SU-DHL-6 (cell line): Measurements from ENCODE around the gene PADI4.

Source experiments
- H2AFZ ChIP-seq: fragments of 200-600 bp; sonication (generic); 2 replicates; pipeline ENCODE4 v1.6.1; 2014; ENCODE audit warnings: low read depth, mild to moderate bottlenecking, moderate library complexity, mixed read lengths, antibody characterized with exemption, low read length; ENCODE audit not compliant: severe bottlenecking
- H3F3A ChIP-seq: fragments of 200-600 bp; shearing (Covaris generic); 2 replicates; pipeline ENCODE4 v1.6.0; 2016; ENCODE audit warnings: antibody characterized with exemption, mild to moderate bottlenecking; ENCODE audit not compliant: insufficient read depth
- H3K27ac ChIP-seq: fragments of 200-600 bp; sonication (generic); 2 replicates; pipeline ENCODE4 v1.5.1; 2016; ENCODE audit warnings: low read depth, mild to moderate bottlenecking, low read length, moderate library complexity, mixed read lengths
- H3K27me3 ChIP-seq: fragments of 200-600 bp; sonication (generic), shearing (Covaris generic); 2 replicates; pipeline ENCODE4 v1.6.0; 2014; ENCODE audit warnings: mild to moderate bottlenecking, low read length
- H3K36me3 ChIP-seq: fragments of 200-600 bp; sonication (generic); 2 replicates; pipeline ENCODE4 v1.6.1; 2014; ENCODE audit warnings: mild to moderate bottlenecking, low read length, mixed read lengths
- H3K4me2 ChIP-seq: fragments of 300-600, 200-600 bp; shearing (Covaris generic), sonication (generic); 2 replicates; pipeline ENCODE4 v1.6.0; 2014; ENCODE audit warnings: low read length, low read depth, mild to moderate bottlenecking; ENCODE audit not compliant: poor library complexity, severe bottlenecking
- H3K4me3 ChIP-seq: fragments of 200-600 bp; sonication (generic); 2 replicates; pipeline ENCODE4 v1.5.1; 2014; ENCODE audit warnings: antibody characterized with exemption, low read length, mild to moderate bottlenecking, mixed read lengths; ENCODE audit not compliant: insufficient read depth, poor library complexity, severe bottlenecking
- H3K79me2 ChIP-seq: fragments of 200-600 bp; sonication (generic); 2 replicates; pipeline ENCODE4 v1.6.1; 2014; ENCODE audit warnings: mild to moderate bottlenecking, low read length, moderate library complexity; ENCODE audit not compliant: insufficient read depth
- H3K9ac ChIP-seq: fragments of 200-600 bp; sonication (generic); 2 replicates; pipeline ENCODE4 v1.7.0; 2014; ENCODE audit warnings: mild to moderate bottlenecking, low read length
- H3K9me2 ChIP-seq: fragments of 200-600 bp; sonication (generic); replicated peaks from 2 replicates; pipeline ENCODE4 v1.6.1; 2014; ENCODE audit warnings: low read length; ENCODE audit not compliant: insufficient read depth
- H3K9me3 ChIP-seq: fragments of 200-600 bp; sonication (generic); 2 replicates; pipeline ENCODE4 v1.6.1; 2014; ENCODE audit warnings: low read length, mixed read lengths; ENCODE audit not compliant: insufficient read depth
- H4K20me1 ChIP-seq: fragments of 200-600 bp; sonication (generic); 2 replicates; pipeline ENCODE4 v1.6.1; 2014; ENCODE audit warnings: low read depth, mild to moderate bottlenecking, antibody characterized with exemption, low read length, moderate library complexity, mixed read lengths
- EZH2phosphoT487 ChIP-seq: fragments of 200-600 bp; sonication (generic), shearing (Covaris generic); conservative IDR thresholded peaks from 2 replicates; pipeline ENCODE4 v1.6.1; 2018; ENCODE audit warnings: mild to moderate bottlenecking, antibody characterized with exemption, low read length, moderate library complexity, mixed read lengths
- TF ChIP-seq, protein P1 (sequence below): fragments of 200-600 bp; sonication (generic); IDR thresholded peaks from one replicate; pipeline ENCODE4 v1.5.1; 2017; ENCODE audit warnings: antibody characterized with exemption, mild to moderate bottlenecking, low read length, moderate library complexity; ENCODE audit not compliant: insufficient read depth, poor library complexity, severe bottlenecking

Gene PADI4

DNA sequence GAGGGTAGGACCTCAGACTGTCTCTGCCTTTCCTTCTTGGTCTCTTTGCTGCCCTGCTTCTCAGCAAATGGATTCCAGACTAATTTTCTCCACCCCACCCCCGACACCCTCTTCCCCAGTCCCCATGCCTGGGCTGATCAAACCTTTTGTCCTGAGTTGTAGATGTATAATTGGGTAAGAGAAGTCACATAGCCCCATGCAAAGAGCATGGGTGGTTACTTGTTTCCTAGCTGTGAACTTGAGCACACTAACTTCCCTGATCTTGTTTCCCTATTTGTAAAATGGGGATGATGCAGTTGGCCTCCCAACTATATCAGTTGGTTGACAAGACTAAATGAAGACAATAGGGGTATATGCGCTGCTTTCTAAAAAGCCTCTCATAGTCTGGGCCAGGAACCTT lies 73.2 kb downstream of the PADI4 start:
- Histone ChIP-seq H3K9me3 (no peaks in the 10 kb centered on the region), H3K4me2 (no peak overlapping the region), H3K9me2 (no peaks in the 10 kb centered on the region), H3K4me3 (no peak overlapping the region), H3K9ac (no peak overlapping the region), H3K27me3 (no peaks in the 10 kb centered on the region; the same call in 1 of the 2 replicates), H3K36me3 (no peaks in the 10 kb centered on the region), H3K79me2 (no peaks in the 10 kb centered on the region), H3F3A (no peaks in the 10 kb centered on the region), H2AFZ (no peak overlapping the region), H4K20me1 (no peaks in the 10 kb centered on the region), H3K27ac (no peak overlapping the region)
- no peak for TF ChIP-seq EZH2phosphoT487

DNA sequence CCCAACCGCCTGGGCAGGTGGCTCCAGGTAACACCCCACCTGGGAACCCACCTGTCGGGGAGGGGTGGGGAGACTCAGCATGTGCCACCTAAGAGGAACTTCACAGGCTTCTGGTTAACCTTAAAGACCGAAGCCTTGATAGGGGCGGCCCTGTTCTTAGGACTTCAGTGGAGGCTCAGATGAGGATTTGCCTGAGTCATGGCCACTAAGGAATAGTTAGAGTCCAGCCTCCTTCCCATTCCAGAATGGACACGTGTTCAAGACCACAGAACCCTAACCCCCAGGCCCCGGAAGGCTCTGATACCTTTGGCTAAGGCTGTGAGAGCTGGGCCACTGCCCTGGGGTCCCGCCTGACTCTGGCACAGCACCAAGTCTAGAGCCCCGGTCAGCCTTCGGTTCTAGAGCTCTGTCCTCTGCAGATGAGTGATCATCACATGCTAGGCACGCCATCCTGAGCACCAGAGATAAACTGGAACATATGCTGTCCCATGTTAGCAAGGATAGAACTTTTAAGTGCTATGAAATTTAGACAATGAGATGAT lies 84.3 kb downstream of the PADI4 start:
- Histone ChIP-seq H3K27me3 (no peaks in the 10 kb centered on the region), H3K4me2 (no peak overlapping the region), H2AFZ (no peak overlapping the region), H3K9me2 (no peaks in the 10 kb centered on the region), H3F3A (no peaks in the 10 kb centered on the region), H3K79me2 (no peaks in the 10 kb centered on the region), H4K20me1 (no peaks in the 10 kb centered on the region), H3K27ac (no peak overlapping the region), H3K36me3 (no peaks in the 10 kb centered on the region), H3K9ac (no peak overlapping the region), H3K9me3 (no peaks in the 10 kb centered on the region), H3K4me3 (no peak overlapping the region)
- TF ChIP-seq, protein P1, sequence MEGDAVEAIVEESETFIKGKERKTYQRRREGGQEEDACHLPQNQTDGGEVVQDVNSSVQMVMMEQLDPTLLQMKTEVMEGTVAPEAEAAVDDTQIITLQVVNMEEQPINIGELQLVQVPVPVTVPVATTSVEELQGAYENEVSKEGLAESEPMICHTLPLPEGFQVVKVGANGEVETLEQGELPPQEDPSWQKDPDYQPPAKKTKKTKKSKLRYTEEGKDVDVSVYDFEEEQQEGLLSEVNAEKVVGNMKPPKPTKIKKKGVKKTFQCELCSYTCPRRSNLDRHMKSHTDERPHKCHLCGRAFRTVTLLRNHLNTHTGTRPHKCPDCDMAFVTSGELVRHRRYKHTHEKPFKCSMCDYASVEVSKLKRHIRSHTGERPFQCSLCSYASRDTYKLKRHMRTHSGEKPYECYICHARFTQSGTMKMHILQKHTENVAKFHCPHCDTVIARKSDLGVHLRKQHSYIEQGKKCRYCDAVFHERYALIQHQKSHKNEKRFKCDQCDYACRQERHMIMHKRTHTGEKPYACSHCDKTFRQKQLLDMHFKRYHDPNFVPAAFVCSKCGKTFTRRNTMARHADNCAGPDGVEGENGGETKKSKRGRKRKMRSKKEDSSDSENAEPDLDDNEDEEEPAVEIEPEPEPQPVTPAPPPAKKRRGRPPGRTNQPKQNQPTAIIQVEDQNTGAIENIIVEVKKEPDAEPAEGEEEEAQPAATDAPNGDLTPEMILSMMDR = no peak
- no peak for TF ChIP-seq EZH2phosphoT487

DNA sequence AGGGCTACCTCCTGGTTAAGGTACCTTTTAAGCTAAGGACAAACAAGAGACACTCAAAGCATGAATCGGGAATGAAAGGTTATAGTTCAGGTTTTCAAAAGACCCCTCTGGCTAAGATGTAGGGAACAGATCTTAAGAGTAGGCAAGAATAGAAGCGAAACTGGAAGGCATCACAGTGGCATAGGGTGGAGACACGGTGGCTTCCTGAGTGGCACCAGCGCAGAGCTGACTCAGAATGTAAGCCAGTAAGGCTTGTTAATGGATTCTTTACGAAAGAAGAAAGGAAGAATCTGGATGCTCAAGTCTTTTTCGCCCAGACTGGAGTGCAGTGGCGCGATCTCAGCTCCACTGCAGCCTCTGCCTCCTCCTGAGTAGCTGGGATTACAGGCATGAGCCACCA lies 85.2 kb downstream of the PADI4 start:
- H3K36me3 ChIP-seq = no peaks in the 10 kb centered on the region
- H3K27me3 ChIP-seq = no peaks in the 10 kb centered on the region
- H3K9ac ChIP-seq = no peak overlapping the region
- H3K9me3 ChIP-seq = no peaks in the 10 kb centered on the region
- H3K79me2 ChIP-seq = no peaks in the 10 kb centered on the region
- no peak overlapping the region for H2AFZ ChIP-seq
- H3K27ac ChIP-seq = no peak overlapping the region
- no peak overlapping the region for H3K4me2 ChIP-seq
- H3F3A ChIP-seq = no peaks in the 10 kb centered on the region
- TF ChIP-seq EZH2phosphoT487 = no peak
- TF ChIP-seq, protein P1 = no peak
- no peak overlapping the region for H3K4me3 ChIP-seq
- no peaks in the 10 kb centered on the region for H4K20me1 ChIP-seq
- H3K9me2 ChIP-seq = no peaks in the 10 kb centered on the region

DNA sequence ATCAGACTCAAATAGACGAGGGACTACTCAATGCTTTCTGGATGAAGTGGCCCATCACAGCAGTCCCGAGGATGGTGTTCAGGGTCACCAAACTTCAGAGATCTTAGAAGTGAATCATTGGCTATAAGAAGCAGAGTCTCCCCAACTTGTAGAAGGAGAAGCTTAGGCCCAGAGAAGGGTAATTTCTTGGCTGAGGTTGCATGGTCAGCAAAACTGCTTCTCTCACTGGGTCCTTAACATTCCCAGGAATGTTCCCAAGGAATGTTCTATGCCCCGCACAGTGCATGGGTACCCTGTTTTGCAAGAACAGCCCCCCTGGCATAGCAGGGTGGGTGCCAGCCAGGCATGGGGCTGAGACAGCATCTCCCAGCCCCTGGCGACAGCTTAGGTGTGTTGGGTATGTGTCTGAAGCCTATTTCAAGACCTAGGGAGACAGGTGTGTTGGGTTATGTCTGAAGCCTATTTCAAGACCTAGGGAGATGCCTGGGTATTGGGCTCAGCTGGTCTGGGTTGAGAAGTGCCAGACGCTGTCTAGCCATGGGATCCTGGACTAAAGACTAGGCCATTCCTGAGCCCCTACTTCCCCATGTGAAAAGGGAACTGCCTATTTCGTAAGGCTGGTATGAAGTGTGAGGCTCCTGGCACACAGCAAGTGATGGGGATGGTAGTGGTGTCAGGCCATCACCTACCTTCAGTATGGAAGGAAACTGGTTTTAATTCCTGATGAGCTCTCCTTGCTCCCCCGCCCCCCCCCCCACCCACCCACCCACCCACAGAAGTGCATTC lies 90.1 kb downstream of the PADI4 start:
- H3K79me2 ChIP-seq = no peaks in the 10 kb centered on the region
- H2AFZ ChIP-seq = no peak overlapping the region
- no peaks in the 10 kb centered on the region for H3K9me3 ChIP-seq
- H3K9me2 ChIP-seq = no peaks in the 10 kb centered on the region
- no peaks in the 10 kb centered on the region for H3K27me3 ChIP-seq
- H3K36me3 ChIP-seq = no peaks in the 10 kb centered on the region
- no peak overlapping the region for H3K4me3 ChIP-seq
- no peak overlapping the region for H3K4me2 ChIP-seq
- H4K20me1 ChIP-seq = no peaks in the 10 kb centered on the region
- H3F3A ChIP-seq = no peaks in the 10 kb centered on the region
- no peak overlapping the region for H3K9ac ChIP-seq
- no peak for TF ChIP-seq EZH2phosphoT487
- TF ChIP-seq, protein P1 = no peak
- H3K27ac ChIP-seq = no peak overlapping the region
